Neuron (in vitro differentiated cells): ENCODE measurements around the gene CADPS2.

Experiments used
- H2AFZ ChIP-seq: one replicate; pipeline ENCODE4 v1.6.1; 2013; ENCODE audit warnings: low read depth, mild to moderate bottlenecking, inconsistent platforms, low read length, moderate library complexity
- H3K27me3 ChIP-seq: one replicate; pipeline ENCODE4 v1.6.1; 2013; ENCODE audit warnings: low read length; ENCODE audit not compliant: insufficient read depth
- H3K36me3 ChIP-seq: one replicate; pipeline ENCODE4 v1.6.1; 2013; ENCODE audit warnings: low read length; ENCODE audit not compliant: insufficient read depth
- H3K4me1 ChIP-seq: one replicate; pipeline ENCODE4 v1.6.1; 2013; ENCODE audit warnings: low read length; ENCODE audit not compliant: insufficient read depth
- H3K4me3 ChIP-seq: 2 replicates; pipeline ENCODE4 v1.5.1; 2013; ENCODE audit warnings: mild to moderate bottlenecking, low read length, moderate library complexity
- H3K9me3 ChIP-seq: one replicate; pipeline ENCODE4 v1.6.1; 2013; ENCODE audit warnings: low read length

CADPS2 gene

GRCh38 chr7:122269241-122269640 lies 617.0 kb downstream of the CADPS2 start:
- Histone ChIP-seq H3K4me1 (no peaks in the 10 kb centered on the region), H3K27me3 (peaks cover 5% of the 10 kb centered on the region), H3K36me3 (no peaks in the 10 kb centered on the region), H3K4me3 (no peak overlapping the region), H3K9me3 (no peaks in the 10 kb centered on the region), H2AFZ (no peak overlapping the region)
